ENCODE results near the gene YWHAE. TPM values are rescaled to one million over a fixed set of nuclear protein-coding genes. Genes with fewer than 3 reads are reported as not detected.

YWHAE gene
- total and polyA plus RNA-seq, 8 donors: 219 to 1,151 (median 340) TPM

GRCh38 chr17:1367351-1367745 lies 32.7 kb downstream of the YWHAE start:
- TF ChIP-seq EP300 (IDR thresholded peaks at IDR 0.05) (no peak), POLR2A (IDR thresholded peaks at IDR 0.05) (no peak), POLR2AphosphoS5 (IDR thresholded peaks at IDR 0.05) (no peak), CTCF (IDR thresholded peaks at IDR 0.05) (no peak)
- peak overlapping the region in 2 of 5 donors; percentile 16 to 65 for H3K27ac ChIP-seq
- no peaks in the 10 kb centered on the region for H3K27me3 ChIP-seq
- H3K9me3 ChIP-seq: no peaks in the 10 kb centered on the region
- no peak overlapping the region for H3K4me3 ChIP-seq
- no peak for DNase-seq
- intact Hi-C loops (cut with DNase I; ENCODE audit: low total_unique reads): loop anchor here (10.0 kb wide), 1 partner anchor 147 kb away; the partner anchor contains the start of gene INPP5K
- peaks cover 12 to 25% (median 23%) of the 10 kb centered on the region in 4 donors for H3K36me3 ChIP-seq
- peaks cover 39 to 98% (median 74%) of the 10 kb centered on the region in 4 donors for H3K4me1 ChIP-seq
- WGBS, 5 donors: 50 to 65% (median 60%) methylated on average over 4 to 5 of the region's 5 CpGs

GRCh38 chr17:1366234-1366633 lies 33.8 kb downstream of the YWHAE start:
- H3K4me1 ChIP-seq: peaks cover 43 to 98% (median 74%) of the 10 kb centered on the region in 4 donors
- peaks cover 12 to 34% (median 23%) of the 10 kb centered on the region in 4 donors for H3K36me3 ChIP-seq
- H3K27ac ChIP-seq: peak overlapping the region in 4 of 5 donors; percentile 16 to 65 (median 48)
- intact Hi-C loops (cut with DNase I; ENCODE audit: low total_unique reads): loop anchor here (10.0 kb wide), 1 partner anchor 149 kb away; the partner anchor contains the start of gene INPP5K
- TF ChIP-seq CTCF (IDR thresholded peaks at IDR 0.05): no peak
- no peak for TF ChIP-seq EP300 (IDR thresholded peaks at IDR 0.05)
- no peak for TF ChIP-seq POLR2AphosphoS5 (IDR thresholded peaks at IDR 0.05)
- no peak for TF ChIP-seq POLR2A (IDR thresholded peaks at IDR 0.05)
- DNase-seq: no peak
- no peaks in the 10 kb centered on the region for H3K9me3 ChIP-seq
- H3K27me3 ChIP-seq: no peaks in the 10 kb centered on the region
- WGBS, 5 donors: 83 to 93% (median 87%) methylated on average over 7 of the region's 7 CpGs
- no peak overlapping the region for H3K4me3 ChIP-seq

DNA sequence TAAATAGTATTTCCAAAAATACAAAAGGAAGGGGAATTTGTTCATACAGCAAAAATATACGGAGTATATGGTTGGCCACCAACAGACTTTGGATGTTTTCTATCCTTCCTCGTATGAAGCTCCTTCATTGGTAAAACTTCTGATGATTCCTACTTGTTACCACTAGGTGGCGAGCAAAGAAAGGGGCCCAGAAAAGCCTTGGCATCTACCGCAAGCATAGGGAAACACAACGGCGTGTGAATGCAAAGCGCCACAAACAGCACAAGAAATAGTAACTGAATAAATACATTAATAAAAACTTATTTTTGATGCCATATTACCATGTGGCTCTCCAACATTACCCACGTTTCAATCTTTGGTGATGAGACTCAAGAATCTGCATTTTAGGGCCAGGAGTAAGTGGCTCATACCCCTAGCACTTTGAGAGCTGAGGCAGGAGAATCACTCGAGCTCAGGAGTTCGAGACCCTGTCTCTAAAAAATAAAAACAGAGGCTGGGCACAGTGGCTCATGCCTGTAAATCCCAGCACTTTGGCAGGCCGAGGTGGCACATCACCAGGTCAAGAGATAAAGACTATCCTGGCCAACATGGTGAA lies 34.5 kb downstream of the YWHAE start:
- no peaks in the 10 kb centered on the region for H3K27me3 ChIP-seq
- H3K4me1 ChIP-seq: peaks cover 43 to 98% (median 72%) of the 10 kb centered on the region in 4 donors
- peak in 5 of 7 experiments; percentile 68 to 88 (median 83) for TF ChIP-seq CTCF (IDR thresholded peaks at IDR 0.05)
- peak in 2 of 3 donors; percentile 58 to 85 for TF ChIP-seq POLR2AphosphoS5 (IDR thresholded peaks at IDR 0.05)
- no peak for TF ChIP-seq EP300 (IDR thresholded peaks at IDR 0.05)
- no peak for TF ChIP-seq POLR2A (IDR thresholded peaks at IDR 0.05)
- intact Hi-C loops (cut with DNase I; ENCODE audit: low total_unique reads): loop anchor here (10.0 kb wide), 1 partner anchor 149 kb away; the partner anchor contains the start of gene INPP5K
- no peaks in the 10 kb centered on the region for H3K9me3 ChIP-seq
- H3K36me3 ChIP-seq: peaks cover 12 to 41% (median 29%) of the 10 kb centered on the region in 4 donors
- H3K4me3 ChIP-seq: no peak overlapping the region
- H3K27ac ChIP-seq: peak overlapping the region in 3 of 5 donors; percentile 30 to 65 (median 65)
- peak; percentile 63 to 92 for DNase-seq
- WGBS, 5 donors: 9 to 15% (median 10%) methylated on average over 11 of the region's 11 CpGs

GRCh38 chr17:1362964-1363363 lies 37.1 kb downstream of the YWHAE start:
- Histone ChIP-seq H3K9me3 (no peaks in the 10 kb centered on the region), H3K27me3 (no peaks in the 10 kb centered on the region), H3K27ac (peak overlapping the region in 4 of 5 donors; percentile 17 to 51 (median 44)), H3K4me3 (no peak overlapping the region), H3K4me1 (peaks cover 48 to 86% (median 67%) of the 10 kb centered on the region in 4 donors), H3K36me3 (peaks cover 25 to 67% (median 54%) of the 10 kb centered on the region in 4 donors)
- no peak for DNase-seq
- intact Hi-C loops (cut with DNase I; ENCODE audit: low total_unique reads): loop anchor here (10.0 kb wide), 1 partner anchor 152 kb away; the partner anchor contains the start of gene INPP5K
- 26 to 58% (median 47%) methylated on average over 3 of the region's 3 CpGs for WGBS, 5 donors
- TF ChIP-seq POLR2AphosphoS5 (IDR thresholded peaks at IDR 0.05) (no peak), POLR2A (IDR thresholded peaks at IDR 0.05) (no peak), EP300 (IDR thresholded peaks at IDR 0.05) (no peak), CTCF (IDR thresholded peaks at IDR 0.05) (no peak)

Data from stomach (tissue), 9 donors.